NCI-H2029 (cell line): ENCODE data around the gene CCDC12.
A peak's percentile ranks its signal among the peaks of the same experiment; 100 is the strongest.

Source experiments
- DNase-seq: peaks from one replicate; lab custom pipeline; 2025; lab: John Stamatoyannopoulos, UW

Gene CCDC12

DNA sequence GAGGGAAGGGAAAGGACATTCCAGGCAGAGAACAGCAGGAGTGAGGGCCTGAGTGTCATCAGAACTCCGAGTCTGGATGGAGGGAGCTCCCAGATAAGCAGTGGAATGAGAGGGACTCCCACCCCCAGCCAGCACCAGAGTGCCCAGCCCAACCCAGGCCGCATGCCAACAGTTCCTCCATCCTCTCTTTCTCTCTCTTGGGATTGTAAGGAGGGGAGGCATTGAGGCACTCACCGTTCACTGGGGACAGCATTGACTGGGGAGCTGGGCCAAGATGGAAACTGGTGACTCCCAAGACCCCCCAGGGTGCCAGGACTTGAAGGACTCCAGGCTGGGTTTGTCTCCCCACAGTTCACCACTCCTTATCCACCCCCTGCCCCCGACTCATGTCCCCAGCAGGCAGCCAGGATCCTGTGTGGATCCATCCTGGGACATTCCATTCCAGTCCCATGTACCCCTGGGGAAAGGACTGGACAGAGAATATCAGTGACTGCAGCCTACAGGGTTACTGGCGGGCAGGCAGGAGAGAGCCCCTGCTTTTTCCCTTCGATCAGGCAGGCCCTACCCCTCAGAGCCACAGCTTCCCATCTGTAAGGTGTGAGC lies 83.3 kb downstream of the CCDC12 start:
- no peak for DNase-seq

DNA sequence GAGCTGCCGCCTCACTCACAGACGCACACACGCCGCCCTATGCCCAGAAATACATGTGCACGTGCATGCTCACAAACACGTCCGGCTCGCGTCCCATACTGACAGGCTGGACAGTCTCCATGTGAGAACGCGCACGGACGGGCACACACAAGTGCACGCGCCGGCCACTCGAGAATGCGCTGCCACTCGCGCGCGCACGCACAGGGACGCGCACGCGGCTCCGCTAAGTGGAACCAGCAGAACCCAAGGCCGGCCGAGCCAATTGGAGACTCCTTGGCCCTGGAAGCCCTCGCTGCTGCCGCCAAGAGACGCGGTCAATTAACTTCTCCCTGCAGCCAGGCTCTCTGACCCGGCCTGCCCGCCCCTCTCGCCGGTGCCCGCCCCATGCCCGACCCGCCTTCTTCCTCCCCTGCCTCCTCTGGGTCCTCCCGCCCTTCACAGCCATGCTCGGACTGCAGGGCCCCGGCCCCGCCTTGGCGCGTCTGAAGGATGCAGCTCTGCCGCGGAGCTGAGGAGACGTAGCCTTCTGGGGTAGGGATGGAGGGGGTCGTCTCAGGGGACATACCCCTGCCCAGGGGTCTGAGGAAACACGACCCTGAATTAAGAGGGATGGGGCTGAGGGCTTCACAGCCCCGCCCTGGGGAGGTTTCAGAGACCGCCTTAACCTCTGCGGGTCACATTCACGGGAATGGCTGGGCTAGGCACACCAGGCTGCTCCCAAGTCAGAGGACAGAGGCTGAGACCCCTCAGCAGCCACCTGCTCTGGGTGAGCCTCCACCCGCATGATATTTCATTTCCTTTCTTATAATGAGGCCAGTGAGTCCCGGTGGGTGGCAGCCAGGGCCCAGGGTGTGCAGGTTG lies 84.0 kb downstream of the CCDC12 start:
- peak; percentile 71 for DNase-seq

DNA sequence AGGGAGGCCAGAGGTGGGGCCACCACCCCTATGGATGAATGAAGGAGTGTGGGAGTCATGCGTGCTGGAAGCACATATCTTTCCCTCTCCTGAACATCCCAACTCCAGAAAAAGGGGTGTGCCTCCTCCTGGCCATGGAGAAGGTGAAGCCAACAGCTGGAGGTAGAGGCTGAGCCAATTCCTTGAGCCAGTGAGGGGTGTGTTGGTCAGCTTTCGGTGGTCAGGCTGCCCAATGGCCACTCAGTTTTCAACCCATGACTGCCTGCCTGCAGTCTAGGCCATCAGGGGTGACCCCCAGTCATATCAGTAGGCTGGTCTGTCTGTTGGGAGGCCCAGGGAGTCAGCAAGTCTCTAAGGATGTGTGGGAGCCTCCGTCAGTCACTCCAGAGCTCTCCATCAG lies 85.4 kb downstream of the CCDC12 start:
- DNase-seq = no peak

DNA sequence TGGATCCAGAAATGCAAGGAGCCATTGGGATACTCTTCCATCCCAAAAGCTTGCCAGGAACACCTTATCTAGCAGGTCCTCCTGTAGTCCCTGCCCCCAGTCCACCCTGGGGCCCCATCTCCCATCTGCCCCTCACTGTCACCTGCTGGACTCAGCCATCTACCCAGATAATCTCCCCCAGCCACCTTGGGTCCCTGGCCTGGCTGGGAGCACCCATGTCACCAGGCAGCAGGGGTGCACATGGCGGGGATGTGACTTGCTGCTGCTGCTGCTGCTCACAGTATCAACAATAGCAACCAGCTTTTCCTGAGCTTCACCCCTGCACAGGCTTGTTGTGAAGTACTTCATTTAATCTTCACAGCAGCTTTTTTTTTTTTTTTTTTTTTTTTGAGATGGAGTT lies 86.4 kb downstream of the CCDC12 start:
- no peak for DNase-seq

GRCh38 chr3:46889381-46890110 lies 87.0 kb downstream of the CCDC12 start:
- DNase-seq = no peak

- DNase-seq = no peak
Observed at GRCh38 chr3:46888705-46889104, 87.8 kb downstream of the CCDC12 start.

DNA sequence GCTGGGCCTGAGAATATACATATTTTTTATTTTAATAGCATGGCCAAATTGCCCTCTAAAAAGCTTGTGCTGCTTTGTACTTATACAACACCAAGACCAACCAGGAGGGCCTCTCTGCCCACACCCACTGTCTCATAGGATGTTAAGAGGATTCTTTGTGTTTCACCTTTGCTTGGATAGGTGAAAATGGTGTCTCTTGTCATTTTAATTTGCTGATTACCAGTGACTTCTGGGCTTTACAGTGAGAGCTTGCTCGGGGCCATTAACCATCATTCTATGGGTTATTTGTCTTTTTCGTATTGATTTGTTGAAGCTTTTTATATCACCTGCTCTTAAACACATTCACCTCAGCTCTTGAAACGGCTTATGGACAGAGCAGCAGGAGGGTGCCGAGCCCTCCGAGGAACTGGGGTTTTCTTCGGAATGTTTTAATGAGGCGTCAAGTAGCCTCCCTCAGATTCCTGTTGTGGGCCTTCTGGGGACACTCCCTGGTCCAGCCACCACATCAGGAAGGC lies 88.5 kb downstream of the CCDC12 start:
- DNase-seq = no peak

GRCh38 chr3:46885612-46886011 lies 90.9 kb downstream of the CCDC12 start:
- DNase-seq = no peak

- no peak for DNase-seq
Observed at GRCh38 chr3:46884929-46885328, 91.6 kb downstream of the CCDC12 start.

DNA sequence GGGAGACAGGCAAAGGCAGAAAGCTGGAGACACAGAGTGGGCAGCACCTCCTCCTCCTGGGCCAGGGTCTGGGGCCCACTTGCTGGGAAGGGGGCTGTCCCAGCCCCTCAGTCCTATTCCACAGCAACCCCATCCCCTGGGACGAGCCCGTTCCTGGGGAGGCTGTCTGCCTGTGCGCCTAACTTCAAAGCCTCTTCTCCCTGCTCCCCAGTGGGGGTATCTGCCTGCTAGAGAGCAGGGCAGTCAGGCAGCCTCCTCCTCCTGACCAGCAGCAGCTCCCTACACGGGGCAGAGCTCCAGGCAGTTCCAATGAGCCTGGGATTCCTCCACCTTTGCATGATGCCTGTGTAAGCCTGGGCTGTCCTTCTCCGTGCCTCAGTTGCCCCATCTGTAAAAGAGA lies 92.1 kb downstream of the CCDC12 start:
- no peak for DNase-seq

DNA sequence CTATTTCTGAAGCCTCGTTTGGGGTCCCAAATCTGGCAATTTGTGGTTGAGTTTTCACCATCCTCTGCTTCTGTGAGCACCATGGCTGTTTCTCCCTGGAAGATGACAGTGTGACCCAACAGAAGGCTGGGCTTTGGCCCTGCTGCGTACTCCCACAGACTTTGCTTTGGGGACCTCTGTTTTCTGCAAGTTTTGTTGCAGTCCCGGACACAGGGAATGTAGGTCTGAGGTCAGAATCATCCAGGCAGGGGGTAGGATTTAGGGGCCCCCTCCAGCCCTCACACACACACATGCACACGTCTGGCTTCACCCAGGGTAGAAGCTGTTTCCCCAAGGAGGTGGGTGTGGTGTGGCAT lies 92.7 kb downstream of the CCDC12 start:
- DNase-seq = no peak

DNA sequence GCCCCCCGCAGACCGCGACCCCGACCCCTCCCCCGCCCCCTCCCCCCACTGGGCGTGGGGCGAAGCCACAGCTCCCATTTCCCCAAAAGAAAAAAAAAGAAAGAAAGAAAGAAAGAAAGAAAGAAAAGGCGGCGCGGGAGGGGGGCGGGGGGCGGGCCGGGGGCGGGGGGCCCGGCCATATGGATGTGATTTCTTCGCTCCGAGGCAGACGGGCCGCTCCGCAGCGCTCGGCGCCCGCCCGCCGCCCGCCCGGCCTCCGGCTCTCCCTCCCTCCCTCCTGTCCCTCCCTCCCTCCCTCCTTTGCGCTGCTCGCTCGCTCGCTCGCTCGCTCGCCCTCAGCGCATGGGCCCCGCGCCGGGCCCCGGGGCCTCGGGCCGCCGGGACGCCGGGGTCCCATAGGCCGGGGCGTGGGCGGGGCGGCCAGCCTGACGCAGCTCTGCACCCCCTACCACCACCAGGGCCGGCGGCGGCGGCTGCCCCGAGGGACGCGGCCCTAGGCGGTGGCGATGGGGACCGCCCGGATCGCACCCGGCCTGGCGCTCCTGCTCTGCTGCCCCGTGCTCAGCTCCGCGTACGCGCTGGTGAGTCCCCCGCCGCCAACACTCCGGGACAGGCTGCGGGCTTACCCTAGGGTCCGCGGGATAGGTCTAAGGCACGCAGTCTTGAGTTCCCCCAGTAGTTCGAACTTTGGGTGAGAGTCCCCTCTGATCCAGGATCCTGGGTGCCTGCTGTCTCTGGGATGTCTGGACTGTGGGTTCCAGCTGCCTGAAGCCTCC lies 93.3 kb downstream of the CCDC12 start:
- peak; percentile 33 for DNase-seq

DNA sequence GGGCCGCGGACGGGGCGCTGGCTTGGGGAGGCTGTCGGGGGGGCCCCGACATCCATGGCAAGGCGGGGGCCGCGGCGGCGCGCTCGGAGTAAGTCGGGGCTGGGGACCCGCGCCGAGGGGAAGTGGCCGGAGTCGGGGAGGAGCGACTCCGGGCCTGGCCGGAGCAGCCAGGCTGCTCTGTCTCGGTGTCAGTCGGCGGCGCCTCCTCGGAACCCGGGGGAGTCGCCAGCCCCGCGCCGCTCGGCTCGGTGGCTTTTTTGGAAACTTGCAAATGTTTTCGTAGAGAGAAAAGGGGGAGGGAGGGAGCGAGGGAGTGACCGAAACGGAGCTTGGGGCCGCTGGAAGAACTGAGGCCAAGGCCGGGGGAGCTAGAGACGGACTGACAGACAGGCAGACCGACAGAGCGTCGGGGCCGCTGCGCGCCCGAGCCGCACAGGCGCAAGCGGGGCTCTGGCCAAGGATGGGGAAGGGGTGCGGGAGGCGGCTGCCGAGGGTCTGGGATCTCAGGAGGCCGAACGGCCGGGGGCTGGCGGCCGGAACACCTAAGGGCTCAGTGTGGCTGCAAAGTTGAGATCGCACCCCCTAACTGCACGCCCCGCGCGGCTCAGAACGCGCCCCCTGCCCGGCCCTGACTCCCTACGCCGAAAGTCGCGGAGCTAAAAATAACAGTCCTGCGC lies 94.0 kb downstream of the CCDC12 start:
- DNase-seq = no peak

DNA sequence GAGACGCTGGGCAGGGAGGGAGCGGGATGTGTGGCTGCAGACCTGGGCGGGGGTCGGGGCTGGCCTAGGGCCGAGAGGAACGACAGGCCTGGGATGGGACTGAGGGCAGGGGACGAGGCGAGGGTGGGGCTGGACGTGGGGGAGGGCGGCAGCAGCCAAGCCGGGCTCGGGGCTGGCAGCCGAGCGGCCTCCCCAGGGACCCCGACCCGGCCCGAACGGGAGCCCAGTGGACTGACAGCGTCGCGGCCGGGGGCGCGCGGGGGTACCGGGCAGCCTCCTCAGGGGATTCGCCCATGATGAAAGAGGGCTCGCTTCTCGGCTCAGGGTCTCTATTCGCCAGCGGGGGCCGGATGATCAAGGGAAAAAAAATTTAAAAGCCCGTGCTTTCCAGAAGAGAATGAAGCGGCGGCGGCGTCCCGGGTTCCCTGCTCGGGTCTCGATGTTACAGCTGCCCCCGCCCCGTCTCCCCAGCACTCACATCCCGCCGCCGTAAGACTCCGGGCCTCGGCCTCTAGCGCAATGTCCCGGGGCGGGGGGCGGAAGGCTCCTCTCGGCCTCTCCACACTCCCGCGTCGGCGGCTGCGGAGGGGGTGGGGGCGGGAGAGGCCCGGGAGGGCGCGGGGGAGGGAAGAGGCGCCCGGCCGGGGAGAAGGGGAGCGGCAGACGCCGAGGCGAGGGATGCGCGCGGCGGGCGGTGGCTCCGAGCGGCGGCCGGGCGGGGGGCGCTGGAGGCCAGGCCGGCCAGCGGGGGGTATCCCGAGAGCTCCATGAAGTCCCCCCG lies 94.8 kb downstream of the CCDC12 start:
- DNase-seq = no peak

DNA sequence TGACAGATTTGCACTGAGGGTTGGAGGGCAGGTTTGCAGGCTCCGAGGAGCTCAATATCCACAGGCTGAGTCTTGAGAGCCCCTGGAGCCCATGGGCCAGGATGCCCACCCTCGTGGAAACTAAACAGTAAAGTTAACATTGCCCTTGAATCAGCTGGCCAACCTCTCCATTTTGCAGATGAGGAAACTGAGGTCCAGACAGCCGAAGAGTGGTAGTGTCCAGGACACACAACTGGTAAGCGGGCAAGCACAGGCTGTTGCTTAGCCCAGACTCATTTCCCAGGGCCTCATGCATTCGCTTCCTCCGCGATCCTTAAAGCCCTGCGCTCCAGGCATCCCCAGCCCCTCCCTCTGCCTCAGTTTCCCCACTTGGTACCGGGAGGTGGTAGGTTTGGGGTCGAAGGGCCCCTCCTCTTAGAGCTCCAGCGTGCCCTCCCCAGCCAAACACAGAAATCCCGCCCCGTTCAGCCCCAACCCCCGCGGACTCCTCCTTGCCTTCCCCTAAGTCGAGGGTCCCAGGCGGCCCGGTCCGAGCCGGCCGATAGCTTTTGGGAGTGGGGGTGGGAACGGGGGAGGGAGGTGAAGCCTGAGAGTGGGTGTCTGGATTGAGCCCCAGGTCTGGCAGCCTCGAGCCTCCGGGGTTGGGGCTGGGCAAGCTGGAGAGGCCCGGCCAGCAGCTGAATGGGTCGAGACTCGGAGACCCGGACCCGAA lies 95.5 kb downstream of the CCDC12 start:
- no peak for DNase-seq

DNA sequence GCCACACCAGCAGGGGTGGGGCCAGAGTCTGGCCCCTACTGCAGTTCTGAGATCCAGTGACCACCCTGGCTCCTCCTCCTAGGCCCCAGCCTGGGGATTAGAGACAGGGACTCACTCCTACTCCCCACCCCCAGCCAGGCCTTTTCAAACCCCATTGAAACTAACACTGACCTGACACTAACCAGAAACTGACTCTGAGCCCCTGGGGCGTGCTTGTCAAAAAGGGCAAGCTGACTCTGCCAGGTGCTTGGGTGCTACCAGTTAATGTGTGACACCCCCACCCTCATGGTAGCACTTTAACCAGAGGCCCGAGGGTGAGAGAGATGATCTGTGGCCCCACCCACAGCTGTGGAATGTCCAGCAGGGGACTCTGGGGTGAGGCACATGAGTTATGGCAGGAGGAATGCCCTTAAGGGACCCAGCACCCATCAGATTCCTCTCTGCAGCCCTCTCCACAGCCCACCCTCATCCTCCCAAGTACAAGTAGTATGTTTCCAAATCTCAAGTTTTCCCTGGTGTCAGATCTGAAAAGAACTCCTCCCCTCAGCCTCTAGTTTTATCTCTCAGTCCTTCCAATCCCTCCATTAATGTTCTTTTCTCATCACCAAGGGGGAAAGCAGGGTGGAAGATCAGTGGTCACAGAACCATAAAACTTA lies 97.6 kb downstream of the CCDC12 start:
- DNase-seq = no peak

GRCh38 chr3:46877406-46878125 lies 99.0 kb downstream of the CCDC12 start, which contains the start of gene PTH1R:
PTH1R (plus strand) TSS chr3:46877721; CDS start chr3:46883560, 5,839 bp downstream.
- no peak for DNase-seq
